Measurements from ENCODE around the gene GAS1.

GAS1 gene, protein sequence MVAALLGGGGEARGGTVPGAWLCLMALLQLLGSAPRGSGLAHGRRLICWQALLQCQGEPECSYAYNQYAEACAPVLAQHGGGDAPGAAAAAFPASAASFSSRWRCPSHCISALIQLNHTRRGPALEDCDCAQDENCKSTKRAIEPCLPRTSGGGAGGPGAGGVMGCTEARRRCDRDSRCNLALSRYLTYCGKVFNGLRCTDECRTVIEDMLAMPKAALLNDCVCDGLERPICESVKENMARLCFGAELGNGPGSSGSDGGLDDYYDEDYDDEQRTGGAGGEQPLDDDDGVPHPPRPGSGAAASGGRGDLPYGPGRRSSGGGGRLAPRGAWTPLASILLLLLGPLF

GRCh38 chr9:86947146-86948073, at the start of gene GAS1:
TSS of gene GAS1 (minus strand) at chr9:86947506. CDS start at chr9:86946779, 727 bp downstream.
- peak; percentile 34 to 94 (median 87) for DNase-seq

DNA sequence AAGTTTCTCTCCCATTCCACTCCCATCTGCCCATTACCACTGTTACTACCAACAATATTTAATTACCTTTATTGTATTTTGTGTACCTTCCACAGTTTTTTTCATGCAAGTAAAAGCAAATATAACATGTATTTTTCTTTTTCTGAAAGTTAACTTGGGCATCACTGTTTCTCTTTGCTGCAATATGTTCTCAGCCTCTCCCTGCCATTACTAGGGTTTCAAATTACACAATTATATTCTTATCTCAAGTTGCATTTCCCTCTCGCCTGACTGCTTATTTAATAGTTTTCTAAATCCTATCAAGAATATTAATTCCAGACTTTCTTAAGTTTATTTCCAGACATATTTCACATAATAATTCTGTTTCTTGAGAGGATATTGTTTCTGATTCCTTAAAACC, 46.9 kb upstream of the GAS1 start:
- DNase-seq, result no peak

GRCh38 chr9:86993830-86994229, 46.5 kb upstream of the GAS1 start:
- no peak for DNase-seq

DNA sequence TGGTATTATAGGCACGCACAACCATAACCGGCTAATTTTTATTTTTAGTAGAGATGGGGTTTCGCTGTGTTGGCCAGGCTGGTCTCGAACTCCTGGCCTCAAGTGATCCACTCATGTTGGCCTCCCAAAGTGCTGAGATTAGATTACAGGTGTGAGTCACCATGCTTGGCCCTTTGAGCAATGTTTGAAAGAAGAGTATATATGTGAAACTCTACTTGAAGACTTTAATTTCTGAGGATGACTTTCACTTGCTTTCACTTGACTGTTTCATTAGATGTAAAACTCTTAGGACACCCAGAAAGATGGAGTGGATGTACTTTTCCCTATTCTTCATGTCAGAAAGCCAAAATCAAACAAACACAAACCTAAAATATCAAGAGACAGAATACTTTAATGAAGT, 43.8 kb upstream of the GAS1 start:
- DNase-seq, result no peak

- DNase-seq, result no peak
Observed at GRCh38 chr9:86990290-86990689, 43.0 kb upstream of the GAS1 start.

DNA sequence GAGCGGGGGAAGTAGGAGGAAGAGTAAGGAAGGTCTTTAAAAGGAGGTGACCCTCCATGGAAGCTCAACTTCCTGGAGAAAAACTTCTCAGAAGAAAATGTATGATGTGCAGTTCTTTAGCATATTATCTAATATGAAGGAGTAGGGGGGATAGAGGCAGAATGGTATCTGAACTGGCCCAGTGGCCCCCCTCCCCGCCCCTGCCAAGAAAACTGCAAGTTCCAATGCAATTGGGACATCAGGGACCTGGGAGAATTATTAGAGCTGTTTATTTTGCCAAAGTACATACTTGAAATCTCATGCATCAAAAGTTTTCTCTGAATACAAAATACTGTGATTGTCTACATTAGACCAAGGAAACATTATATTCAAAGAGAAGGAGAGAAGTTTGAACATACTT, 40.6 kb upstream of the GAS1 start:
- DNase-seq, result no peak

DNA sequence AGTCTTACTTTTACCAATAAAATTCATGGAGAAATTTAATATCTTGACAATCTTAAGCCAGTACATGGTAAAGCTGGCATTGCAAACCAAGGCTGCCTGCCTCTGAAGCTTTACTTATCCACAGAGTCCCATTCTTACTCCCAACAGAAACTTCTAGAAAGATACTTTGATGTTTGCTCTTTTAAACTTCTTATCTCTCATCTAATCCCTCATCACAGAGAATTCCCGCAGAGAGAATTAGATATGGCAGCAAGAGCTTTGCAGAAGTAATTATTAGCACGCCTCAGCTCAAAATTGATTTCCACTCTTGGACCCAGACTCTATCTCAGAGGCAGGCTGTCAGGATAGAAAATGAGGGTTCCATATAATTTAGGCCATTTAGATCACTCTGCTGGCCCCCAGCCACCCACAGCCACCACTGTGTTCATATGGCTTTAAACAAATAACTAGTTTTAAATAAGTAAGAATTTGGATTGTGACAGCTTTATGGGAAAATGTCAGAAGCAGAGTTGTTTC, 37.9 kb upstream of the GAS1 start:
- DNase-seq, result no peak

GRCh38 chr9:86983620-86984259, 36.4 kb upstream of the GAS1 start:
- DNase-seq, result no peak

- no peak for DNase-seq
Observed at GRCh38 chr9:86983249-86983619, 35.9 kb upstream of the GAS1 start.

DNA sequence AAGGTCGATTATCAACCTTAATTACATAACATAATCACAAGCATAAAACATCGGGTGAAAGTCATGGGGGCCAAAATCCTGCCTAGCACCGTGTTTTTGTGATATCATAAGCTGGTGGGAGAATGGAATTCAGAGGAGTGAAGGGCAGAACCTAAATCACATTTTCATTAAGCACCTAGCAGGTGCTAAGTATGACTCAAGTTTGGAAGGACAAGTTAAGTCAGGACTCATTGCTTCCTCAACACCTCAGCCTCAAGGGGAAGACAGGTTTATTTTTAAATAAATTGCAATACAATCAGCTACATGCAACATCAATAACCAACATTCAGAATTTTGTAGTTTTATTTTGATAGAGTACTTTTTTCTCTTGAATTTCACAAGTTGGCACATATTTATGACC, 33.5 kb upstream of the GAS1 start:
- DNase-seq, result no peak

DNA sequence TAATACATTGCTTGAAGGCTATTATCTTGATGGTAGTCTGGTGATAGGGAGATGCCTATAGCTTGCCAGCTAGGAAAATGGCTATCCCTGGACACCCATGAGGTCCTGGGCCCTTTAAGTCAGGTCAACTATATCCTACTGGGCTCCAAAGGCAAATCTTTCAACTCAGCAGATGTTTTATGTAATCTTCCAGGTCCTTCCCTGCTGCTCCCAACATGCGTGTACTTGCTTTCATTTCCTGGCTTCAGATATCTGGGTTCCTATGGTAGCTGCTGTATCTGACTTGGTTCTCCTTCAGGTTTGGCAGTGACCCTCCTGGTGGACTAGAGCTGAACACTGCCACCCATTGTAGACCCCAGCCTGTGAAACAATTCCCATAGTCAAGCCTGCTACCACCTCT, 32.4 kb upstream of the GAS1 start:
- DNase-seq, result no peak

DNA sequence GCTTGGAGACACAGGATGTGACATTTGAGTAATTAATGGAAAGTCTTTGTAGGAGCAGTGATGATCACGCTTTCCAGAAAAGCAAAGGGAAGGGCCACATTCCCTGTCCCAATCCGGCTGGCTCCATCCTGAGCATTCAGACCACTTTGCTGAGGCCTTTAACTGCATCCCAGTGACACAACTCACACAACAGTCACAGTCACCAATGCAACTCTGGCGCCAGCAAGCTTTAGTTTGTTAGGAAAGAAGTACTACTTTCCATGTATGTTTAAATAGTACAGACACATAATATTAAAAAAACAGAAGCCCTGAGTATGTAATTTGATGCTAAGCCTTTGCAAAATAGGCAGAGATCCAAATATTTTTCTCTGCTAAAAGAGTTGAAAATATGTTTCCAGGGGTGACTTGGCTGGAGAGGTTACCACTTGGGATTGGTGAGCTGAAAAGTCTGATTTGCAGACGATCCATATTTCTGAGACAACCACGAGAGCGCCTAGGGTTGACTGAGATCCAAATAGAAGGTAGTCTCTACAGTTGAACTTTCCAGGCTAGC, 31.7 kb upstream of the GAS1 start:
- no peak for DNase-seq

GRCh38 chr9:86978413-86978812, 31.1 kb upstream of the GAS1 start:
- no peak for DNase-seq

- no peak for DNase-seq
Observed at GRCh38 chr9:86977205-86977835, 30.0 kb upstream of the GAS1 start.

GRCh38 chr9:86975606-86976005, 28.3 kb upstream of the GAS1 start:
- DNase-seq, result no peak

GRCh38 chr9:86975036-86975435, 27.7 kb upstream of the GAS1 start:
- DNase-seq, result no peak

GRCh38 chr9:86974421-86974820, 27.1 kb upstream of the GAS1 start:
- no peak for DNase-seq

- DNase-seq, result no peak
Observed at GRCh38 chr9:86971742-86972141, 24.4 kb upstream of the GAS1 start.

- no peak for DNase-seq
Observed at GRCh38 chr9:86968258-86968920, 21.1 kb upstream of the GAS1 start.

GRCh38 chr9:86966852-86967511, 19.7 kb upstream of the GAS1 start:
- no peak for DNase-seq

All from anterior cingulate cortex (tissue), 58 donors.